Activated T-cell treated with anti-CD3 and anti-CD28 coated beads, Interleukin-2, amount 50 U/mL, for 24 hours (primary cell): ENCODE results near the gene FGD2.

Source experiments
- DNase-seq: peaks from one replicate; pipeline ENCODE4 v3.0.0-alpha.2; 2020
- H3K27ac Mint-ChIP-seq: 2 replicates; pipeline ENCODE4 v1.8.0; 2020; ENCODE audit warnings: mild to moderate bottlenecking, mixed read lengths
- H3K27me3 Mint-ChIP-seq: 2 replicates; pipeline ENCODE4 v1.8.0; 2020; ENCODE audit warnings: mixed read lengths
- H3K36me3 Mint-ChIP-seq: 2 replicates; pipeline ENCODE4 v1.8.0; 2020; ENCODE audit warnings: low read depth, mixed read lengths
- H3K4me1 Mint-ChIP-seq: 2 replicates; pipeline ENCODE4 v1.8.0; 2020; ENCODE audit warnings: low read depth, mixed read lengths
- H3K4me3 Mint-ChIP-seq: 2 replicates; pipeline ENCODE4 v1.8.0; 2020; ENCODE audit warnings: mild to moderate bottlenecking, moderate library complexity, mixed read lengths
- H3K9me3 Mint-ChIP-seq: 2 replicates; pipeline ENCODE4 v1.8.0; 2020; ENCODE audit warnings: mixed read lengths

The FGD2 gene

GRCh38 chr6:37005061-37005810, at the start of gene FGD2:
Gene FGD2 (plus strand): TSS chr6:37005655. CDS start chr6:37005818, 163 bp downstream.
- DNase-seq = no peak
- Mint-ChIP-seq H3K36me3 (no peaks in the 10 kb centered on the region), H3K27ac (peak within 1 kb of the TSS; percentile 71), H3K4me1 (peaks cover 17% of the 10 kb centered on the region), H3K9me3 (no peaks in the 10 kb centered on the region), H3K27me3 (no peaks in the 10 kb centered on the region), H3K4me3 (no peak within 1 kb of the TSS)

- Mint-ChIP-seq H3K4me3 (no peak overlapping the region), H3K36me3 (no peaks in the 10 kb centered on the region), H3K4me1 (peaks cover 47% of the 10 kb centered on the region), H3K27me3 (no peaks in the 10 kb centered on the region), H3K27ac (peak overlapping the region; percentile 48), H3K9me3 (no peaks in the 10 kb centered on the region)
- peak; percentile 34 for DNase-seq
Measured at GRCh38 chr6:36955671-36956445, 49.6 kb upstream of the FGD2 start.

- peak overlapping the region; percentile 15 for H3K27ac Mint-ChIP-seq
- DNase-seq = no peak
- H3K4me1 Mint-ChIP-seq = peaks cover 52% of the 10 kb centered on the region
- H3K27me3 Mint-ChIP-seq = no peaks in the 10 kb centered on the region
- no peaks in the 10 kb centered on the region for H3K9me3 Mint-ChIP-seq
- H3K36me3 Mint-ChIP-seq = no peaks in the 10 kb centered on the region
- H3K4me3 Mint-ChIP-seq = no peak overlapping the region
Measured at GRCh38 chr6:36956446-36956820, 49.0 kb upstream of the FGD2 start.

- no peaks in the 10 kb centered on the region for H3K36me3 Mint-ChIP-seq
- H3K4me1 Mint-ChIP-seq = peaks cover 56% of the 10 kb centered on the region
- H3K4me3 Mint-ChIP-seq = no peak overlapping the region
- H3K27me3 Mint-ChIP-seq = no peaks in the 10 kb centered on the region
- H3K27ac Mint-ChIP-seq = no peak overlapping the region
- no peaks in the 10 kb centered on the region for H3K9me3 Mint-ChIP-seq
- DNase-seq = peak; percentile 20
Measured at GRCh38 chr6:36957773-36958271, 47.6 kb upstream of the FGD2 start.

GRCh38 chr6:36958775-36959554, 46.5 kb upstream of the FGD2 start:
- Mint-ChIP-seq H3K4me1 (peaks cover 60% of the 10 kb centered on the region), H3K4me3 (no peak overlapping the region), H3K27me3 (no peaks in the 10 kb centered on the region), H3K9me3 (no peaks in the 10 kb centered on the region), H3K27ac (no peak overlapping the region), H3K36me3 (no peaks in the 10 kb centered on the region)
- peak; percentile 8 for DNase-seq

- no peak for DNase-seq
- no peaks in the 10 kb centered on the region for H3K9me3 Mint-ChIP-seq
- no peaks in the 10 kb centered on the region for H3K36me3 Mint-ChIP-seq
- no peak overlapping the region for H3K4me3 Mint-ChIP-seq
- peak overlapping the region; percentile 14 for H3K27ac Mint-ChIP-seq
- no peaks in the 10 kb centered on the region for H3K27me3 Mint-ChIP-seq
- H3K4me1 Mint-ChIP-seq = peaks cover 60% of the 10 kb centered on the region
Measured at GRCh38 chr6:36959555-36960250, 45.8 kb upstream of the FGD2 start.

- no peak for DNase-seq
- Mint-ChIP-seq H3K27me3 (no peaks in the 10 kb centered on the region), H3K27ac (peak overlapping the region; percentile 44), H3K36me3 (peaks cover 11% of the 10 kb centered on the region), H3K9me3 (no peaks in the 10 kb centered on the region), H3K4me1 (peaks cover 50% of the 10 kb centered on the region), H3K4me3 (no peak overlapping the region)
Measured at GRCh38 chr6:36961441-36962435, 43.7 kb upstream of the FGD2 start.

GRCh38 chr6:36962874-36963273, 42.6 kb upstream of the FGD2 start:
- H3K27me3 Mint-ChIP-seq = no peaks in the 10 kb centered on the region
- peak; percentile 83 for DNase-seq
- peak overlapping the region; percentile 31 for H3K4me3 Mint-ChIP-seq
- H3K27ac Mint-ChIP-seq = peak overlapping the region; percentile 51
- peaks cover 49% of the 10 kb centered on the region for H3K4me1 Mint-ChIP-seq
- H3K9me3 Mint-ChIP-seq = no peaks in the 10 kb centered on the region
- peaks cover 22% of the 10 kb centered on the region for H3K36me3 Mint-ChIP-seq

GRCh38 chr6:36963451-36964290, 41.8 kb upstream of the FGD2 start:
- Mint-ChIP-seq H3K27me3 (no peaks in the 10 kb centered on the region), H3K36me3 (peaks cover 30% of the 10 kb centered on the region), H3K9me3 (no peaks in the 10 kb centered on the region), H3K4me1 (peaks cover 52% of the 10 kb centered on the region), H3K4me3 (no peak overlapping the region), H3K27ac (peak overlapping the region; percentile 57)
- no peak for DNase-seq

GRCh38 chr6:36964349-36964748, 41.1 kb upstream of the FGD2 start:
- Mint-ChIP-seq H3K4me1 (peaks cover 52% of the 10 kb centered on the region), H3K27me3 (no peaks in the 10 kb centered on the region), H3K9me3 (no peaks in the 10 kb centered on the region), H3K36me3 (peaks cover 37% of the 10 kb centered on the region), H3K4me3 (no peak overlapping the region), H3K27ac (peak overlapping the region; percentile 69)
- DNase-seq = no peak

- Mint-ChIP-seq H3K4me1 (peaks cover 52% of the 10 kb centered on the region), H3K27ac (peak overlapping the region; percentile 69), H3K9me3 (no peaks in the 10 kb centered on the region), H3K4me3 (no peak overlapping the region), H3K27me3 (no peaks in the 10 kb centered on the region), H3K36me3 (peaks cover 42% of the 10 kb centered on the region)
- no peak for DNase-seq
Measured at GRCh38 chr6:36964908-36965307, 40.5 kb upstream of the FGD2 start.

GRCh38 chr6:36967301-36967700, 38.2 kb upstream of the FGD2 start:
- DNase-seq = no peak
- peaks cover 37% of the 10 kb centered on the region for H3K4me1 Mint-ChIP-seq
- peak overlapping the region; percentile 76 for H3K27ac Mint-ChIP-seq

More at GRCh38 chr6:36967301-36967700, 38.2 kb upstream of the FGD2 start:
- H3K9me3 Mint-ChIP-seq = no peaks in the 10 kb centered on the region
- H3K27me3 Mint-ChIP-seq = no peaks in the 10 kb centered on the region
- H3K4me3 Mint-ChIP-seq = no peak overlapping the region
- peaks cover 66% of the 10 kb centered on the region for H3K36me3 Mint-ChIP-seq
